MM.1S (cell line): ENCODE measurements around the gene RNU1-4.
"Not testable (repeated sequence)": the region's sequence is repeated elsewhere in the genome, so short reads cannot be mapped to it uniquely, and the experiment has no call there.

ENCODE experiments used
- DNase-seq: peaks from one replicate; pipeline ENCODE4 v3.0.0-alpha.2; 2015
- H2AFZ ChIP-seq: fragments of 300-600 bp; sonication (generic); 2 replicates; pipeline ENCODE4 v1.6.0; 2016; ENCODE audit warnings: antibody characterized with exemption, low read length
- H3F3A ChIP-seq: fragments of 300-600 bp; sonication (generic); 2 replicates; pipeline ENCODE4 v1.6.1; 2016; ENCODE audit warnings: mild to moderate bottlenecking, antibody characterized with exemption, low read length, moderate library complexity, mixed read lengths; ENCODE audit not compliant: insufficient read depth
- H3K27ac ChIP-seq: fragments of 300-600 bp; sonication (generic); 2 replicates; pipeline ENCODE4 v1.5.1; 2016; ENCODE audit warnings: mild to moderate bottlenecking, low read length
- H3K27me3 ChIP-seq: fragments of 300-600 bp; sonication (generic); replicated peaks from 2 replicates; pipeline ENCODE4 v1.6.0; 2016; ENCODE audit warnings: low read length; ENCODE audit not compliant: insufficient read depth
- H3K36me3 ChIP-seq: fragments of 300-600 bp; sonication (generic); replicated peaks from 2 replicates; pipeline ENCODE4 v1.6.1; 2016; ENCODE audit warnings: mild to moderate bottlenecking, low read length, mixed read lengths; ENCODE audit not compliant: insufficient read depth
- H3K4me1 ChIP-seq: fragments of 300-600 bp; sonication (generic); 2 replicates; pipeline ENCODE4 v1.6.1; 2016; ENCODE audit warnings: low read length, mixed read lengths
- H3K4me2 ChIP-seq: fragments of 300-600 bp; sonication (generic); 2 replicates; pipeline ENCODE4 v1.6.0; 2016; ENCODE audit warnings: low read depth, low read length
- H3K4me3 ChIP-seq: fragments of 300-600 bp; sonication (generic); 2 replicates; pipeline ENCODE4 v1.5.1; 2016; ENCODE audit warnings: low read length, mixed read lengths
- H3K79me2 ChIP-seq: fragments of 300-600 bp; sonication (generic); 2 replicates; pipeline ENCODE4 v1.6.1; 2016; ENCODE audit warnings: mixed run types, low read length, mixed read lengths
- H3K9ac ChIP-seq: fragments of 300-600 bp; sonication (generic); 2 replicates; pipeline ENCODE4 v1.6.1; 2016; ENCODE audit warnings: low read length, mixed read lengths
- H3K9me2 ChIP-seq: fragments of 300-600 bp; sonication (generic); replicated peaks from 2 replicates; pipeline ENCODE4 v1.6.1; 2016; ENCODE audit warnings: mild to moderate bottlenecking, low read length, mixed read lengths; ENCODE audit not compliant: insufficient read depth
- H3K9me3 ChIP-seq: fragments of 300-600 bp; sonication (generic); replicated peaks from 2 replicates; pipeline ENCODE4 v1.6.1; 2016; ENCODE audit warnings: mild to moderate bottlenecking, low read length, mixed read lengths; ENCODE audit not compliant: insufficient read depth
- H4K20me1 ChIP-seq: fragments of 300-600 bp; sonication (generic); 2 replicates; pipeline ENCODE4 v1.6.1; 2016; ENCODE audit warnings: mild to moderate bottlenecking, low read length, moderate library complexity, mixed read lengths; ENCODE audit not compliant: insufficient read depth

Gene RNU1-4

DNA sequence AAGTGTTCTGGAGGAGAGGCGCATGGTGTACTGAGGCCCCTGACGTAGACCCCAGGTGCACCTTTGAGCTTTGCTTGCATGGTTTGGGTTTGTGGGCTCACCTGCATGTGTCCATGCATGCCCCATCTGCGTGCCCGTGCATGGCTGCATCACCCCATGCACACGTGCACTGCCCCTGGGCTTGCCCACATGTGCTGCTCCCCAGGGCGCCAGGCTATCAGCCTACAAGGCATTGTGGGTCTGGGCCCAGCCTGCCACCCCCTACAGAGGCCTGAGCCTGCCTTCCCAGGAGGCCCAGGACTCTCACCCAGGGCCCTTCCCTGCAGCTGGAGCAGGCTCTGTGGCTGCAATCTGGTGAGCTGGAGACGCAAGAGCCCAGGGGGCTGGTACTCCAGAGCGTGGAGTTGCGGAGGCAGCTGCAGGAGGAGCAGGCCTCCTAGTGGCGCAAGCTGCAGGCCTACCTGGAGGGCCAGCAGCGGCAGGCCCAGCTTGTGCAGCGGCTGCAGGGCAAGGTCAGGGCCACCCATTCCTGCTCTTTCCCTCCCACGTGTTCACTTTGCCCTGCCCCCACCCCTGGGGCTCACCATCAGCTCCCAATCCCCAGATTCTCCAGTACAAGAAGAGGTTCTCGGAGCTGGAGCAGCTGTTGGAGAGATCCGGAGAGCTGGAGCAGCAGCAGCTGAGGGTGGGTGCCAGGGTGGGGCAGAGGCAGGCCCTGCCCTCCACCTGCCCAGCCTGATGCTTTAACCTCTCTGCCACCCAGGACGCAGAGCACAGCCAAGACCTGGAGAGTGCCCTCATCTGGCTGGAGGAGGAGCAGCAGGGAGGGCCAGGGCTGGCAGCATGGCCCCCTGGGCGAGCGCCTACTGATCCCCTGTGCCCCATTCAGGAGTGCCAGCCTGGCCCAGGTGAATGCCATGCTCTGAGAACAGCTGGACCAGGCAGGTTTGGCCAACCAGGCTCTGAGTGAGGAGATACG, 9.9 kb downstream of the RNU1-4 start:
- not testable (repeated sequence) for H2AFZ ChIP-seq, H3K27me3 ChIP-seq, H3K9ac ChIP-seq, H3K79me2 ChIP-seq, H3K4me1 ChIP-seq, H3K36me3 ChIP-seq, H3K9me2 ChIP-seq, H3K27ac ChIP-seq, H3K9me3 ChIP-seq, H4K20me1 ChIP-seq, H3K4me2 ChIP-seq, H3F3A ChIP-seq, DNase-seq, H3K4me3 ChIP-seq

DNA sequence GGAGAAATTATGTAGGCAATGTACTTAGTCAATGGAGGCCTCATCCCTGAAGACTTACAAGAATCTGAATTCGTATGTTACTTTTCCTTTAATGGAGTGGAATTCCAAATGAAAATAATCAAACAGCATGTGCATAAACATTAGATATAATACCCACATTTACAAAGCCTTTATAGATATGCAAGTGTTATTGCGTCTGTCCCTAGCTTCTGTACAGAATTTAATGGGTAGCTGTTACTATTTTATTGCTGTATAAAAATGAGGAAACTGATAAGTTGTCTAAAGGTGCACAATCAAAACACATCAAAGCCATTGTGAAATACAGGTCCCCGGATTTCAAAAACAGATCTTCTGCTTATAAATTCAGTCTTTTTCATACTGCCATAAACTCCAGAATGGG, 12.5 kb downstream of the RNU1-4 start:
- H3K4me1 ChIP-seq, H3K9me3 ChIP-seq, H3K27ac ChIP-seq, DNase-seq, H3K79me2 ChIP-seq, H3K4me2 ChIP-seq, H3K9ac ChIP-seq, H2AFZ ChIP-seq, H3K4me3 ChIP-seq, H3K36me3 ChIP-seq, H4K20me1 ChIP-seq, H3K9me2 ChIP-seq, H3F3A ChIP-seq, H3K27me3 ChIP-seq: not testable (repeated sequence)

DNA sequence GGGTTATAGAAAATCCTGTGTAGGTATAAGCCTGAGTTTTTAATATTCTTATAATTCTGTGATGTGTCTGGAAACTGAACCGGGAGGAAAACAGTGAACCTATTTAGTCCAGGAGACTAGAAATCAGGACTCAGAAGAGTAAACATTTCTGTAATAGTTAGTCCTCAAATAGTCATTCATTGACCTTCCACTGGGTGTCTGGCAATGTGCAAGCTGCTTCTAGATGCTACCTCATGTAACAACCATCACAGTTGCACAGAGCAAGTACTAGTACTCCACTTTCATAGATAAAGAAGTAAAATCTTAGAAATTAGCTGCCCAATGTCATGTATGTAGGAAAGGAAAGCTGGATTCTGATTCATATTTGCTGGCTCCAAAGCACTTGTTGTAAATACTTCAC, 15.1 kb downstream of the RNU1-4 start:
- H3K27ac ChIP-seq, H3K79me2 ChIP-seq, H2AFZ ChIP-seq, H3K9me3 ChIP-seq, H3K36me3 ChIP-seq, H3F3A ChIP-seq, H3K27me3 ChIP-seq, H3K4me1 ChIP-seq, H3K9ac ChIP-seq, H3K4me3 ChIP-seq, H4K20me1 ChIP-seq, H3K4me2 ChIP-seq, DNase-seq, H3K9me2 ChIP-seq: not testable (repeated sequence)

DNA sequence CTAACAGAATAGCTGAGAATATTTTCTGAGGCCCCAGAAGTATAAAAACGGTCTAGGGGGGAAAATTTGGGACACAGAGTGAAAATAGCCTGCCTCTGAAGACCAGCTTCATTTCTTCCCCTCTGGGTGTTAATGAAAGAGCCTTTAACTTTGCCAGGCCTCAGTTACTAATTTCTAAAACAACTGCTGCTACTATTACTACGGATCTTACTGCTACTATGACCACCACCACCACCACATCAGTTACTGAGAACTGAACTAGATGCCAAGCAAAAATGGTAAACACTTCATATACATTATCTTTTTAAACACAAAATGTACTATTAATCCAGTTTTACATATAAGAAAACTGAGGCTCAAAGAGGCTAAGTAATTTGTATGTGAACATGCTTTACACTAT, 15.6 kb downstream of the RNU1-4 start:
- H3K9me2 ChIP-seq, H3K79me2 ChIP-seq, H3K4me2 ChIP-seq, H4K20me1 ChIP-seq, H3K36me3 ChIP-seq, H2AFZ ChIP-seq, H3K9me3 ChIP-seq, H3K4me3 ChIP-seq, H3K27ac ChIP-seq, H3F3A ChIP-seq, H3K4me1 ChIP-seq, H3K9ac ChIP-seq, DNase-seq, H3K27me3 ChIP-seq: not testable (repeated sequence)

DNA sequence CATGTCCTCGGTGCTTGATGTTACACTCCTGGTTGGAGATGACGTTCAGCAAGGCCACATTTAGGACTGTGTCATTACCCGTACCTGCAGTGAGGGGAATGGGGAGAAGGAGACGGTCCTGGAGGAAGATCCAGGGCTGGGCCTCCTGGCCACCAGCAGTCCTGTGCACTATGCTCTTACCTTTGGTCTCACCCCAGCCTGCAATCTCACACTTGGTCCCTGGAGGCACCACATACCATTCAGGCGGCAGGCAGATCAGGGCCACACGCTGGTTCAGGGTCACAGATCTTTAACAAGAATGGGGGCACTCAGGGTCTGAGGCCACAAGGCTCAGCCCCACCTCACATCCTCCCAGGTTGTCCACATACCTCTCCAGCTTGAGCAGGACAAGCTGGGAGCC, 17.3 kb downstream of the RNU1-4 start:
- H2AFZ ChIP-seq, H3K9ac ChIP-seq, H3K9me3 ChIP-seq, H3K4me2 ChIP-seq, H3K36me3 ChIP-seq, H4K20me1 ChIP-seq, H3K27ac ChIP-seq, H3K9me2 ChIP-seq, DNase-seq, H3K4me1 ChIP-seq, H3K4me3 ChIP-seq, H3K27me3 ChIP-seq, H3K79me2 ChIP-seq, H3F3A ChIP-seq: not testable (repeated sequence)

DNA sequence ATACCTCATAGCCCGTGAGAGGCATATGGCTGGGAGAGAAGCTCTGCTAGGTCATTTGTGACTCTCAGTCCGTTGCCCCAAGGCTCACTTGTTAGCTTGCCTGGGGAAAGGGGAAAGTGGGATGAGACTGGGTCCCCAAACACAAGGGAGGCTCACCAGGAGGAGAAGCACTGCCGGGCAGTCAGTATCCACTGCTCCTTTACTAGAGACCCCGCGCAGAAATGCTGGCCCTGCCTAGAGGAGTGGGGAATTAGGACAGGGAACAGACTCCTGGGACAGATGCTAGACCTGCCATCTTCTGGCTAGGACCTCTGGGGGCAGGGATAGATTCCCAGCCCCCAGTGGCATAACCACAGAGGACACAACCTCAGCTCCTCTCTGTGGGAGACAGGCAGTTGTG, 17.7 kb downstream of the RNU1-4 start:
- H3K4me1 ChIP-seq = not testable (repeated sequence)

DNA sequence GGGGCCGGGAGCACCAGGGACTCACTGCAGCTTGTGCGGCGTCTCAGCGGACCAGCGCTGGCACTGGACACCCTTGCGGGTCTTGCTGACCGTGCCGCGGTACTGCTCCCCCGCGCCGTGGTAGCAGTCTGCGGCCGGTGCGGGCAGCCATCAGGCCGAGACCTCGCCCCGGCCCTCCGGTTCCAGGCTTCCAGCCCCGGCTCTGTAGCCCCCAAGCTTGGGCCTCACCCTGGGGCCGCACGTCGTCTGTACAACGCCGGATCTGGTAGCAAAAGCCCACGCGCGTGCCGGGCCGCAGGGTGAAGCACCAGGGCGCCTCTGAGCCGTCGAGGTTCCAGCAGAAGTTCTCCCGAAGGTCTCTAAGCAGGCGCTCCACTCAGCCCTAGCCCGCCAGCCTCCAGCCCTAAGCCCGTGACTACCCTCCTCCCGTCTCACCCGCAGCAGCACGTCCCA, 18.8 kb downstream of the RNU1-4 start:
- not testable (repeated sequence) for H4K20me1 ChIP-seq, H3F3A ChIP-seq, DNase-seq, H3K27me3 ChIP-seq, H3K4me1 ChIP-seq, H3K9ac ChIP-seq, H2AFZ ChIP-seq, H3K36me3 ChIP-seq, H3K79me2 ChIP-seq, H3K27ac ChIP-seq, H3K4me2 ChIP-seq, H3K9me2 ChIP-seq, H3K4me3 ChIP-seq, H3K9me3 ChIP-seq

More for the DNA sequence above, 17.7 kb downstream of the RNU1-4 start:
- not testable (repeated sequence) for H3K9ac ChIP-seq, H2AFZ ChIP-seq, H3K27me3 ChIP-seq, H3K9me3 ChIP-seq, H3K79me2 ChIP-seq, H3K9me2 ChIP-seq, H4K20me1 ChIP-seq, H3K27ac ChIP-seq, H3K4me2 ChIP-seq, H3K36me3 ChIP-seq, DNase-seq, H3K4me3 ChIP-seq, H3F3A ChIP-seq
